T-helper 9 cell (primary cell): ENCODE results near the gene GRM5.
A peak's percentile ranks its signal among the peaks of the same experiment; 100 is the strongest.

Experiments
- DNase-seq: peaks from one replicate; pipeline ENCODE4 v3.0.0-alpha.2; 2020

Gene GRM5

GRCh38 chr11:88604260-88604659 is 461.5 kb downstream of the GRM5 start:
- DNase-seq: no peak

DNA sequence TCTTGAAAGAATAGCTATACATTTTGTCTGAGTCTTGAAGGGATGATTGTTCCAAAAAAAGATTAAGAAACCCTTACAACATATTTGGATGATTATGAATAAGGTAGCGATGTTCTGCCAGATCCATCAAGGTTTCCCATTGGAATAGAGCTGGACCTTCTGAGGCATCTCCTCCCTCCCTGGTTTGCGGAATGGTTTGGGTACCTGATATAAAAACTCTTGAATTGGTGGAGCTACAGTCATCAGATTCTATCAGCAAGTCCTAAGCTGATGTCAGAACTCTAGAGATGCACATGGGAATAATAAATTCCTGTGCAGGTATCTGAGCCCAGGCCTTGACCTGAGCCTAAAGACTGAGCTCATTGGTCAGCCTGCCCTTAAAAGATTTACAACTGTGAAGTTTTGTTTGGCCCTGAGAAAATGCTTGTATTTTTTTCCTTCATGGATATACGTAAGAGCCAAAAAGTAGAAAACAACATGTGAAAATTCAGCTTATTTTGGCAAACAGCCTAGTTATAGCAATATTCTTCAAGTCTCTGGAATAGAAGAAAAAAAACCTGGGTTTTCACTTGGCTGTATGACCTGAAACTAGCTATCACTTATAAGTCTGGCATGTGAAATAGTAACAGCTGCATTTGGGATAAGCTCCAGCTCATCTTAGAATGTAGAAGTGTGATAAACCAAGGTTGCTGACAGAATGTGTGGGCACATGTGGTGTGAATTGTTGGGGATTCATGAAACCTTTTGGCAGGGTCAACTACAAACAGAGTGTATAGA is 462.5 kb downstream of the GRM5 start:
- no peak for DNase-seq

DNA sequence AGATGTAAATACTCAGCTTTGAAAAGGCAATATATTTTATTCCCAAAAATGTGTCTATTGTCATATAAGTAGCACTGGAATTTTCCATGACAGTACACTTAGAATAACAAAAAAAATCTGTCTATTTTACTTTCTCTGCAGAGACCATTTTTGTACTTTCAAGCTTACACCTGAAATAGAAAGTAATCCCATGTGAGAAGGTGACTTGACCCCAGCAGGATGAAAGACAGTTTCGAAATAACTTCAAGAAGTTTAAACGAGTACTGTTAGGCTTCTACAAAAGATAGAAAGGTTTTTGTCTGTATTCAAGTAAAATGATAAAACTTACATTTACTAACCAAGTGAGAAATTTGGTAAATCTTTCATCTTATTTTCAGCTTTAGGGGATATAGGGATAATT is 468.4 kb downstream of the GRM5 start:
- no peak for DNase-seq

DNA sequence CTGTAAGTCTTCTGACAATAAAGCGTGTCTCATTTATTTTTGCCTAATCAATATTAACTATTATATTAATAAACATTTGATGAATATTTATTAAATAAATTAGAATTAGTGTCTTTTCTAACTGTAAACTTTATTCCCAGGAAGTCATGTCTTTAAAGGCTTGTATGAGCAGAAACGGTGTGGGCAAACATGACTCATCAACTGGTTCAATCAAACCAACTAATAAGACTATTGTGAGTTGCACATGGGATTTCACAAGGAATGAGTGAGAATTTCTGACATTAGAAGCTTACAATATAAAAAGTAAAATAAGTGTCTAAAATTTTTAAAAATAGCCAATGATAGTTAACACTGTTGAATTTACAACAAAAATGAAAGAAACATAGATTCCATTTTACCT is 469.0 kb downstream of the GRM5 start:
- DNase-seq: no peak

DNA sequence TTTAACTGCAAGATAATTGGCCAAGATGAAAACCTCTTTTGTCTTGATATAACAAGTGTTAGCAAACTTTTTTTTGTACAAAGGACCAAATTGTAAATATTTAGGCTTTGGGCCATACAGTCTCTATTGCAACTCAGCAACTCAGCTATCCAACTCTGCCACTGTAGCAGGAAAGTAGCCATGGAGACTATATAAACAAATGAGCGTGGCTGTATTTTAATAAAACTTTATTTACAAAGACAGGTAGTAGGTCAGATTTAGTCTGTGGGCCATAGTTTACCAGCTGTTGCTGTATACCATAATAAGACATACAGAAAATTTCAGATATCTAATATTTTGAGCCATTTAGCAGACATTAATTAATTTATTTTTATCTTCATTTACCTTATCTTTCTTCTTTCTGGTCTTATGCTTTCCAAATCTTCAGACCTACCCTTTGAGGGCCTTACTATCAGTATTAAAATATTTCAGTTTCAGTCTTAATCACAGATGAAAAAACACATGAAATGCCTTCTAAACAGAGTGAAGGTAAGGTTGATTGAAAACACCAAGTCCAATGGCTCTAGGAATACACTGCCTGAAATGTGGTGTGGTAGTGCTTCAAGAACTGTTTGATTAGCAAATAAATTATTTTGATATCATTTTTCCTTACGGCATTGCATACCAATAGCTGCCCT is 471.4 kb downstream of the GRM5 start:
- DNase-seq: no peak

GRCh38 chr11:88590361-88590760 is 475.4 kb downstream of the GRM5 start:
- no peak for DNase-seq

DNA sequence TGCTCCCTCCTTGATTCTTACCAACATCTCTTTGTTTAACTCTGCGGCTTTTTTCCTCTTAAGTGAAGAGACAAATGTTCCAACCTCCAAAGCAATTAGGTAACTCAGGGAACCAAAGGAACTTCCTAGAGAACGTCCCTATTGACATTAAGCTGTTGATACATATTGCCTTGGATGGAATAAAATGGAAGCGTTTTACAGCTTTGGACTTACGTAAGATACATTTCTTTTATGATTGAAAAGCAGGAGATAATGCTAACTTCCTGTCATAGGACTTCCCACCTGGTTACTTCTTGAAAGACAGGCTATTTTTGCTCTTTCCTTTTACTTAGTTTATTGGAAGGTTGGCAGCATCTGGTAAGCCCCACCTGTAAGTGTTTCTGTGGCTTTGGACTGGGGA is 482.5 kb downstream of the GRM5 start:
- no peak for DNase-seq

DNA sequence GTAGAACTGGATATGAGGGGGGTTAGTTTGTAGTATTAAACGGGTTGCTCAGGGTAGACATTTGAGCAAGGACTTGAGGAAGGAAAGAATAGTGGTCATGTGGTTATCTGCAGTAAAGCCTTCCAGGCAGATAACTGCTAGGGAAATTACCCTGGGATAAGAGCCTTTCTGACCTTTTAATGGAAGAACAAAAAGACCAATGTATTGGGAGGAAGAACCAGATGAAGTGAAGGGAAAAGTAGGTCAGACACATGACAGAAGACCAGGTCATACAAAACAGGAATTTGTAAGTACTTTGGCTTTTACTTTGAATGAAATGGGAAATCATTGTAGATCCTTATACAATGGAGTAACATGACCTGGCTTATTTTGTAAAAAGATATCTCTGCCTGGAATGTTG is 486.3 kb downstream of the GRM5 start:
- DNase-seq: no peak

GRCh38 chr11:88576741-88577140 is 489.0 kb downstream of the GRM5 start:
- no peak for DNase-seq

DNA sequence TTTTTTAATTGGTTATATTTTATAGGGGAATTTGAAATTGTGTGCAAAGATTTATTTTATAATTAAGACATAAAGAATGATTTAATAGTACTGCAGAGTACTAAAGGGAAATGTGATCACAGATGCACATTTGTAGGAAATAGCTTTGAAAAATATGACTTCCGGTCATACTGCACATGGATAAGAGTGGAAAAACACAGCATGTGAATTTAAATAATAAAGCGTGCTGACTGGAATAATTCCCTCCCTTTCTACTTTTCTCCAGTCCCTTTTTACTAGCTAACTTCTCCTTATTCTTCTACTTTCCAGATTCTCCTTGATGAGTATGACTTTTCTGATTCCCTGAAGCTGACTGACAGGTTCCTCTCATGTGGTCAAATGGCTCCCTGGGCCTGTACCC is 489.9 kb downstream of the GRM5 start:
- no peak for DNase-seq

- DNase-seq: no peak
Measured at GRCh38 chr11:88569342-88569741, 496.4 kb downstream of the GRM5 start.

GRCh38 chr11:88555829-88556202 is 510.0 kb downstream of the GRM5 start:
- no peak for DNase-seq

GRCh38 chr11:88555018-88555828 is 510.6 kb downstream of the GRM5 start:
- DNase-seq: no peak

DNA sequence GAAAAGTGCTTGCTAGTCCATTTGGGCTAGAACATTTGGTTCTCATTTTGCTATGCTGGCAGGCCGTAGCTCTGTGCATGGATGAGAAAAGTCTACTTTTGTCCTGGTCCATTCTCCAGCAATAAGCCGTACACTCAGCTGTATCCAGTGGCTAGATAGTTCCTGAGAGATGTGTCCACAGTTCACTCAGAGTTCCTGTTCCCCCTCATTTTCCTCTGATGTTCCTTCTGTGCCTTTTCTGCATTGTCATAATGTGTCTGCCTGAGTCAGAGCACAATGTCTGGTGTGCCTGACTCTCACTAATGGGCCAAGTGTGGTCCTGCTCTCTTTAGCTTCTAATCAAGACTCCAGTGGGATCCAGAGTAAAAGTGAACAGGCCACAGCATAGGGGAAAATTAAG is 512.6 kb downstream of the GRM5 start:
- no peak for DNase-seq

GRCh38 chr11:88552379-88553062 is 513.3 kb downstream of the GRM5 start:
- peak; percentile 39 for DNase-seq

GRCh38 chr11:88544656-88545280 is 521.0 kb downstream of the GRM5 start:
- DNase-seq: no peak

DNA sequence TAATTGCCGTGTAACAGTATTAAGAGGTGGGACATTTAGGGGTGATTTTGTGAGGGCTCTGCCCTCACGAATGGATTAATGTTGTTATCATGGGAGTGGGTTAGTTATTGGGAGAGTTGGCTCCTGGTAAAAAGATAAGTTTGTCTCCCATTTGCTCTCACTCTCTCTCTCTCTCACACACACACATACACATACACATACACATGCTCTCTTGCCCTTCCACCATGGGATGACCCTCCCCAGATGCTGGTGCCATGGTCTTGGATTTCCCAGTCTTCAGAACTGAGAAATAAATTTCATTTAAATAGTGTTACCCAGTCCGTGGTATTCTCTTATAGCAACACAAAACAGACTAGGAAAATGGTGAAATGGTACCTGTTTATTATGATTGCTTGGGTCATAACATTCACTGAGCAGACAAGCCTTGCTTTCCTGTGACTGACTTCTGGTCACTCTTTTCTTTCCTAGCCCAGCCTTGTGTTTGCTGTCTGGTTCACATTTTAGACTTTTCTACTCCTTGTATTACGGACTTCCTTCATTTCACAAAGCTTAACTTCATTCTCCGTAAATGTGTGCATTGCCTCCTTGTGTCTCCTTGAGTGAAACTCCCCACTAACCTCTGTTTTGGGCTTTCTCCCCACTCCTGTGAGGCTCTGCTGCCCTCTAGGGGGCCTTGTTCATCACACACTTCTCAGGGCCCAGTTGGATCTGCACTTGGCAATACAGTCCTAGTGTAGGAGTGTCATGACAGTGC is 521.7 kb downstream of the GRM5 start:
- DNase-seq: peak; percentile 62

- no peak for DNase-seq
Measured at GRCh38 chr11:88541006-88541405, 524.8 kb downstream of the GRM5 start.

- no peak for DNase-seq
Measured at GRCh38 chr11:88538098-88538497, 527.7 kb downstream of the GRM5 start.

- DNase-seq: no peak
Measured at GRCh38 chr11:88537613-88538012, 528.2 kb downstream of the GRM5 start.

DNA sequence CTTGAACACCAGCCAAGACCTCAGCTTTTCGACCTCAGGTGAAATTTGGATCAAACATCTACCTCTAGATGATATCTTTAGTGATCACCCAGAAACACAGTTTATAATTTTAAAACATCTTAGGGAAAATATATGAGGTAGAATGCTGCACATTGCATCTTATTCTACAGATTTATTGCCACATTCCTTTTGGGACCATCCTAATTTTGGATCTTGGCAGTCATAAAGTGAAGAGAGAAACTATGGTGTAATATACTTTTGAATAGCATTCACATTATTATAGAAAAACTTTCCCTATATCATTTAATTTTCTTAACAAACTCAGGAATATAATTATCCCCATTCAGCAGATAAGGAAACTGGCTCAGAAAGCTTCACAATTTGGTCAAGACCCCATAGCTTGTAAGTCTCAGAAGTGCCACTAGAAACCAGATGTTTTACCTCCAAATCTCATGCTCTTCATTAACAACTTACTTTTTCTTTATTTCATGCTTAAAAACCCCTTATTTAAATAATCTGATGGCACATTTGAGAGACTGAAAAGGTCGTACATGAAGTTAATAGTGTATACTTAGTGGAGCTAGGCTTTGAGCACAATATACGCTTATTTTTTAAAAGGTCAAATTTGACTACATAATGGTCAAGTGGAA is 529.0 kb downstream of the GRM5 start:
- no peak for DNase-seq
